HepG2 (cell line): ENCODE data around the gene MT1A. TPM values are rescaled to one million over a fixed set of nuclear protein-coding genes. Genes with fewer than 3 reads are reported as not detected.

Experiments used
- ATF6 ChIP-seq: sonication (generic); formaldehyde crosslinking; conservative IDR thresholded peaks from 2 replicates; pipeline ENCODE4 v1.4.0; 2020; ENCODE audit warnings: missing genetic modification reagents
- DRAP1 ChIP-seq: IDR thresholded peaks from 2 replicates; pipeline ENCODE4 v1.6.1; 2016; ENCODE audit warnings: missing genetic modification reagents, missing compliant biosample characterization
- FOXK2 ChIP-seq: fragments of 450-650 bp; IDR thresholded peaks from 2 replicates; pipeline ENCODE4 v1.6.1; 2016
- HDAC2 ChIP-seq: sonication (generic); formaldehyde crosslinking; IDR thresholded peaks from 2 replicates; pipeline ENCODE4 v1.4.0; 2020; ENCODE audit warnings: missing genetic modification reagents
- HOMEZ ChIP-seq: IDR thresholded peaks from 2 replicates; pipeline ENCODE4 v1.6.1; 2016; ENCODE audit warnings: low read depth
- KLF16 ChIP-seq, 2 experiments: sonication (generic) in 1 of 2; formaldehyde crosslinking in 1 of 2; IDR thresholded peaks; 2 replicates each; pipeline versions ENCODE4 v1.6.1 to v1.8.0; 2016 to 2023; ENCODE audit warnings: missing genetic modification reagents in 2 of 2, missing compliant biosample characterization in 1 of 2
- MZF1 ChIP-seq: sonication (generic); formaldehyde crosslinking; IDR thresholded peaks from 2 replicates; pipeline ENCODE4 v1.8.1; 2023; ENCODE audit warnings: mild to moderate bottlenecking, missing genetic modification reagents, borderline replicate concordance
- NRL ChIP-seq: sonication (generic); formaldehyde crosslinking; IDR thresholded peaks from 2 replicates; pipeline ENCODE4 v1.5.0; 2020; ENCODE audit warnings: missing genetic modification reagents, mild to moderate bottlenecking, moderate library complexity, borderline replicate concordance
- SNRNP70 ChIP-seq: fragments of 200-400 bp; formaldehyde crosslinking; IDR thresholded peaks from 2 replicates; pipeline ENCODE4 v1.6.1; 2017; ENCODE audit warnings: mild to moderate bottlenecking, low read depth, low read length, moderate library complexity
- SOX13 ChIP-seq, 3 experiments: fragments of 450-650 bp in 1 of 3; sonication (generic) in 1 of 3; formaldehyde crosslinking in 1 of 3; IDR thresholded peaks in 2 of 3; conservative IDR thresholded peaks in 1 of 3; 2 replicates each; pipeline versions ENCODE4 v1.5.0 to v1.6.1; 2016 to 2020; ENCODE audit warnings: antibody characterized with exemption in 1 of 3, mild to moderate bottlenecking in 1 of 3, missing compliant biosample characterization in 1 of 3, missing genetic modification reagents in 1 of 3, moderate library complexity in 1 of 3
- ZBTB38 ChIP-seq: sonication (generic); formaldehyde crosslinking; IDR thresholded peaks from 2 replicates; pipeline ENCODE4 v1.5.1; 2020; ENCODE audit warnings: mild to moderate bottlenecking, missing genetic modification reagents
- ZFX ChIP-seq: sonication (generic); formaldehyde crosslinking; IDR thresholded peaks from 2 replicates; pipeline ENCODE4 v1.4.0; 2020; ENCODE audit warnings: mild to moderate bottlenecking, low read depth, missing genetic modification reagents, moderate library complexity
- ZGPAT ChIP-seq: IDR thresholded peaks from 2 replicates; pipeline ENCODE4 v1.6.1; 2016; ENCODE audit warnings: mild to moderate bottlenecking
- ZNF253 ChIP-seq: sonication (generic); formaldehyde crosslinking; IDR thresholded peaks from 2 replicates; pipeline ENCODE4 v1.8.0; 2022; ENCODE audit warnings: mild to moderate bottlenecking, missing genetic modification reagents, borderline replicate concordance
- ZNF513 ChIP-seq: sonication (generic); formaldehyde crosslinking; conservative IDR thresholded peaks from 2 replicates; pipeline ENCODE4 v1.5.0; 2020; ENCODE audit warnings: missing genetic modification reagents
- ZNF556 ChIP-seq: sonication (generic); formaldehyde crosslinking; IDR thresholded peaks from 2 replicates; pipeline ENCODE4 v1.4.0; 2020; ENCODE audit warnings: mild to moderate bottlenecking, missing genetic modification reagents, borderline replicate concordance
- ZNF614 ChIP-seq: IDR thresholded peaks from 2 replicates; pipeline ENCODE4 v1.6.1; 2018; ENCODE audit warnings: missing biosample characterization, missing genetic modification reagents, inconsistent platforms, borderline replicate concordance
- ZNF652 ChIP-seq: IDR thresholded peaks from 2 replicates; pipeline ENCODE4 v1.6.1; 2016; ENCODE audit warnings: low read depth, borderline replicate concordance
- ZNF713 ChIP-seq: sonication (generic); formaldehyde crosslinking; IDR thresholded peaks from 2 replicates; pipeline ENCODE4 v1.4.0; 2020; ENCODE audit warnings: mild to moderate bottlenecking, missing genetic modification reagents
- ZNF761 ChIP-seq: sonication (generic); formaldehyde crosslinking; conservative IDR thresholded peaks from 2 replicates; pipeline ENCODE4 v1.4.0; 2020; ENCODE audit warnings: mild to moderate bottlenecking, missing genetic modification reagents
- ZSCAN9 ChIP-seq: IDR thresholded peaks from 2 replicates; pipeline ENCODE4 v1.6.1; 2016; ENCODE audit warnings: borderline replicate concordance
- polyA plus RNA-seq, 8 experiments: library from polyadenylated mRNA; depleted of rRNA in 3 of 8; stranded (reverse) in 7 of 8; unstranded in 1 of 8; fragments of >200 nt; fragmentation: Illumina TruSeq in 4 of 8; extraction: Trizol in 4 of 8; gene quantifications; 2 replicates each; pipeline versions ENCODE4 v1.2.1 to v1.2.3, GENCODE V29; 2011 to 2016; ENCODE audit warnings: low read depth in 4 of 8, missing spikeins in 1 of 8, mixed read lengths in 1 of 8; ENCODE audit not compliant: insufficient read depth in 1 of 8
- total RNA-seq, 5 experiments: library from RNA; depleted of rRNA; stranded (reverse); fragments of >200 nt; fragmentation: Illumina TruSeq; extraction: Trizol; gene quantifications; 2 replicates each; pipeline ENCODE4 v1.2.3, GENCODE V29; 2016; ENCODE audit warnings: low read depth in 1 of 5
- TF ChIP-seq, protein P1 (sequence below): IDR thresholded peaks from 2 replicates; pipeline ENCODE4 v1.6.1; 2018; ENCODE audit warnings: missing genetic modification reagents, mild to moderate bottlenecking, missing compliant biosample characterization

The MT1A gene
- total and polyA plus RNA-seq, 2 of the 13 experiments (the other 11 are each of a cell fraction or from before 2014, with no cell fraction given): 8.3 to 10.4 TPM

GRCh38 chr16:56603589-56603988, 34.9 kb upstream of the MT1A start (continued):
- TF ChIP-seq ZFX (CRISPR knock-in tag): peak; percentile 50; the same call in 1 of the 2 replicates
- TF ChIP-seq NRL: no peak
- TF ChIP-seq ZNF556 (CRISPR knock-in tag): no peak
- peak; percentile 77; the same call in 1 of the 2 replicates for TF ChIP-seq ZNF614 (CRISPR knock-in tag)
- TF ChIP-seq, protein P1, sequence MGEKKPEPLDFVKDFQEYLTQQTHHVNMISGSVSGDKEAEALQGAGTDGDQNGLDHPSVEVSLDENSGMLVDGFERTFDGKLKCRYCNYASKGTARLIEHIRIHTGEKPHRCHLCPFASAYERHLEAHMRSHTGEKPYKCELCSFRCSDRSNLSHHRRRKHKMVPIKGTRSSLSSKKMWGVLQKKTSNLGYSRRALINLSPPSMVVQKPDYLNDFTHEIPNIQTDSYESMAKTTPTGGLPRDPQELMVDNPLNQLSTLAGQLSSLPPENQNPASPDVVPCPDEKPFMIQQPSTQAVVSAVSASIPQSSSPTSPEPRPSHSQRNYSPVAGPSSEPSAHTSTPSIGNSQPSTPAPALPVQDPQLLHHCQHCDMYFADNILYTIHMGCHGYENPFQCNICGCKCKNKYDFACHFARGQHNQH (CRISPR knock-in tag): no peak; the same call in 1 of the 2 replicates
- no peak for TF ChIP-seq MZF1 (CRISPR knock-in tag)
- TF ChIP-seq HOMEZ (CRISPR knock-in tag): peak; percentile 34; the same call in 1 of the 2 replicates
- TF ChIP-seq SOX13 (IDR thresholded peaks at IDR 0.05): no peak
- peak in 1 of 2 experiments; percentile 28; a peak in 1 of 4 replicates for TF ChIP-seq SOX13 (CRISPR knock-in tag; conservative IDR thresholded peaks at IDR 0.05 in 1 of 2, IDR thresholded peaks at IDR 0.05 in 1 of 2)
- 0 out of 2 replicates have a peak, but pooled peaks have one; percentile 28 for TF ChIP-seq ZGPAT (CRISPR knock-in tag)
- TF ChIP-seq DRAP1: 0 out of 2 replicates have a peak, but pooled peaks have one; percentile 34
- TF ChIP-seq ZNF652 (CRISPR knock-in tag): no peak
- no peak for TF ChIP-seq ATF6 (CRISPR knock-in tag)
- no peak for TF ChIP-seq FOXK2
- TF ChIP-seq ZNF713 (CRISPR knock-in tag): 0 out of 2 replicates have a peak, but pooled peaks have one; percentile 46
- TF ChIP-seq ZSCAN9: peak; percentile 48; the same call in 1 of the 2 replicates
- TF ChIP-seq HDAC2: peak; percentile 56; the same call in 1 of the 2 replicates
- no peak for TF ChIP-seq ZBTB38
- no peak for TF ChIP-seq ZNF513
- no peak for TF ChIP-seq ZNF761
- TF ChIP-seq SNRNP70: no peak
- peak in 1 of 2 experiments; percentile 79; a peak in 2 of 4 replicates for TF ChIP-seq KLF16 (CRISPR knock-in tag; IDR thresholded peaks at IDR 0.05)
- TF ChIP-seq ZNF253 (CRISPR knock-in tag): no peak
